WTC11 (cell line): ENCODE results near the gene PEBP1. TPM values are rescaled to one million over a fixed set of nuclear protein-coding genes. Genes with fewer than 3 reads are reported as not detected.
A peak's percentile ranks its signal among the peaks of the same experiment; 100 is the strongest.

Source experiments
- ATAC-seq: fragments of 200-7000 bp; cut with Tn5 transposase; 2 replicates; pipeline ENCODE4 v1.10.0; 2021; ENCODE audit warnings: mild to moderate bottlenecking, moderate library complexity
- Bru-seq: library from RNA; stranded (reverse); fragments of 400-500 nt; gene quantifications from one replicate; lab custom pipeline; 2021; lab: Mats Ljungman, UMichigan
- CTCF ChIA-PET: fragments of 300-600 bp; sonication (Branson Sonifier 250); formaldehyde crosslinking; loops from one replicate; lab custom pipeline; 2021; ENCODE audit warnings: antibody characterized with exemption; lab: Charles Lee
- POLR2A ChIA-PET: fragments of 350-600 bp; sonication (Branson Sonifier 250); formaldehyde crosslinking; loops from one replicate; lab custom pipeline; 2021; ENCODE audit warnings: antibody characterized with exemption; lab: Charles Lee
- DNase-seq: peaks from one replicate; pipeline ENCODE4 v3.0.0; 2021; ENCODE audit warnings: low spot score
- H3K27ac Mint-ChIP-seq: 2 replicates; pipeline ENCODE4 v1.8.0; 2021; ENCODE audit warnings: mixed read lengths
- H3K27me3 Mint-ChIP-seq: 2 replicates; pipeline ENCODE4 v1.8.0; 2021; ENCODE audit warnings: low read depth, mild to moderate bottlenecking, moderate library complexity, mixed read lengths
- H3K36me3 Mint-ChIP-seq: 2 replicates; pipeline ENCODE4 v1.8.0; 2021; ENCODE audit warnings: mixed read lengths
- H3K4me1 Mint-ChIP-seq: 2 replicates; pipeline ENCODE4 v1.8.0; 2022; ENCODE audit warnings: mixed read lengths
- H3K4me3 Mint-ChIP-seq: 2 replicates; pipeline ENCODE4 v1.8.0; 2021; ENCODE audit warnings: mild to moderate bottlenecking, moderate library complexity, mixed read lengths
- H3K9me3 Mint-ChIP-seq: 2 replicates; pipeline ENCODE4 v1.8.0; 2021; ENCODE audit warnings: mixed read lengths
- CBFB ChIP-seq: sonication (generic); formaldehyde crosslinking; IDR thresholded peaks from 2 replicates; pipeline ENCODE4 v1.8.1; 2022; ENCODE audit warnings: mild to moderate bottlenecking, low read depth, missing genetic modification reagents
- ELF4 ChIP-seq: sonication (generic); formaldehyde crosslinking; IDR thresholded peaks from 2 replicates; pipeline ENCODE4 v1.8.1; 2022; ENCODE audit warnings: low read depth, mild to moderate bottlenecking, moderate library complexity, missing genetic modification reagents
- EMX1 ChIP-seq: fragments of 250-450 bp; sonication (Bioruptor Pico); IDR thresholded peaks from 2 replicates; pipeline ENCODE4 v1.8.0; 2021; ENCODE audit warnings: mild to moderate bottlenecking
- FOXJ3 ChIP-seq: sonication (generic); formaldehyde crosslinking; IDR thresholded peaks from 2 replicates; pipeline ENCODE4 v1.9.0; 2021; ENCODE audit warnings: missing genetic modification reagents, mild to moderate bottlenecking, borderline replicate concordance
- FOXP1 ChIP-seq: sonication (generic); formaldehyde crosslinking; IDR thresholded peaks from 2 replicates; pipeline ENCODE4 v1.8.0; 2022; ENCODE audit warnings: missing genetic modification reagents, mild to moderate bottlenecking, moderate library complexity, borderline replicate concordance
- GABPB1 ChIP-seq: sonication (generic); formaldehyde crosslinking; IDR thresholded peaks from 2 replicates; pipeline ENCODE4 v1.8.1; 2023; ENCODE audit warnings: mild to moderate bottlenecking, missing genetic modification reagents
- GTF2I ChIP-seq: fragments of 250-450 bp; sonication (Bioruptor Pico); conservative IDR thresholded peaks from 2 replicates; pipeline ENCODE4 v1.4.0; 2021; ENCODE audit warnings: mild to moderate bottlenecking
- IRF2 ChIP-seq: sonication (generic); formaldehyde crosslinking; IDR thresholded peaks from 2 replicates; pipeline ENCODE4 v1.8.0; 2022; ENCODE audit warnings: low read depth, missing genetic modification reagents, borderline replicate concordance
- NR3C1 ChIP-seq: sonication (generic); formaldehyde crosslinking; conservative IDR thresholded peaks from 2 replicates; pipeline ENCODE4 v1.8.1; 2023; ENCODE audit warnings: low read depth, mild to moderate bottlenecking, missing genetic modification reagents
- RELA ChIP-seq: sonication (generic); formaldehyde crosslinking; IDR thresholded peaks from 2 replicates; pipeline ENCODE4 v1.8.1; 2022; ENCODE audit warnings: missing genetic modification reagents, mild to moderate bottlenecking, borderline replicate concordance
- RORB ChIP-seq: fragments of 250-450 bp; sonication (Bioruptor Pico); IDR thresholded peaks from 2 replicates; pipeline ENCODE4 v1.9.0; 2021; ENCODE audit warnings: mild to moderate bottlenecking
- SOX15 ChIP-seq: fragments of 250-450 bp; sonication (Bioruptor Pico); IDR thresholded peaks from 2 replicates; pipeline ENCODE4 v1.9.0; 2021; ENCODE audit warnings: mild to moderate bottlenecking
- TEAD4 ChIP-seq: sonication (generic); formaldehyde crosslinking; IDR thresholded peaks from 2 replicates; pipeline ENCODE4 v1.8.0; 2022; ENCODE audit warnings: mild to moderate bottlenecking, missing genetic modification reagents
- ZNF138 ChIP-seq: sonication (generic); formaldehyde crosslinking; conservative IDR thresholded peaks from 2 replicates; pipeline ENCODE4 v1.8.1; 2022; ENCODE audit warnings: mild to moderate bottlenecking, moderate library complexity, missing genetic modification reagents
- ZNF219 ChIP-seq: sonication (generic); formaldehyde crosslinking; IDR thresholded peaks from 2 replicates; pipeline ENCODE4 v1.8.0; 2023; ENCODE audit warnings: missing genetic modification reagents, mild to moderate bottlenecking, borderline replicate concordance
- ZNF263 ChIP-seq: sonication (generic); formaldehyde crosslinking; IDR thresholded peaks from 2 replicates; pipeline ENCODE4 v1.8.1; 2022; ENCODE audit warnings: low read depth, mild to moderate bottlenecking, moderate library complexity, missing genetic modification reagents
- ZNF317 ChIP-seq: sonication (generic); formaldehyde crosslinking; IDR thresholded peaks from 2 replicates; pipeline ENCODE4 v1.8.1; 2023; ENCODE audit warnings: low read depth, mild to moderate bottlenecking, moderate library complexity, missing genetic modification reagents, borderline replicate concordance
- ZNF423 ChIP-seq: fragments of 250-450 bp; sonication (Bioruptor Pico); IDR thresholded peaks from 2 replicates; pipeline ENCODE4 v2.1.2; 2022; ENCODE audit warnings: mild to moderate bottlenecking, moderate library complexity
- ZNF671 ChIP-seq: fragments of 250-450 bp; sonication (Bioruptor Pico); IDR thresholded peaks from 2 replicates; pipeline ENCODE4 v1.8.0; 2021; ENCODE audit warnings: mild to moderate bottlenecking
- long read RNA-seq, 3 experiments: library from RNA in 1 of 3; library from capped mRNA in 1 of 3; library from polyadenylated mRNA in 1 of 3; unstranded in 2 of 3; stranded (forward) in 1 of 3; transcript quantifications; one replicate each; pipeline ENCODE4 v2.0.0, GENCODE V29; 2021
- total RNA-seq: library from RNA; stranded (reverse); gene quantifications from 3 replicates; pipeline ENCODE4 v1.2.3, GENCODE V29; 2021
- TF ChIP-seq, protein P1 (sequence below): sonication (generic); formaldehyde crosslinking; conservative IDR thresholded peaks from 2 replicates; pipeline ENCODE4 v1.8.1; 2022; ENCODE audit warnings: mild to moderate bottlenecking, missing genetic modification reagents
- TF ChIP-seq, protein P2 (sequence below): sonication (generic); formaldehyde crosslinking; IDR thresholded peaks from 2 replicates; pipeline ENCODE4 v1.8.1; 2023; ENCODE audit warnings: mild to moderate bottlenecking, missing genetic modification reagents
- TF ChIP-seq, protein P3 (sequence below): sonication (generic); formaldehyde crosslinking; IDR thresholded peaks from 2 replicates; pipeline ENCODE4 v1.8.1; 2022; ENCODE audit warnings: mild to moderate bottlenecking, moderate library complexity, missing genetic modification reagents
- TF ChIP-seq, protein P4 (sequence below): sonication (generic); formaldehyde crosslinking; IDR thresholded peaks from 2 replicates; pipeline ENCODE4 v1.8.1; 2023; ENCODE audit warnings: mild to moderate bottlenecking, moderate library complexity, missing genetic modification reagents
- TF ChIP-seq, protein P5 (sequence below): sonication (generic); formaldehyde crosslinking; IDR thresholded peaks from 2 replicates; pipeline ENCODE4 v1.8.1; 2022; ENCODE audit warnings: low read depth, missing genetic modification reagents, borderline replicate concordance
- TF ChIP-seq, protein P6 (sequence below): sonication (generic); formaldehyde crosslinking; conservative IDR thresholded peaks from 2 replicates; pipeline ENCODE4 v1.8.1; 2023; ENCODE audit warnings: mild to moderate bottlenecking, low read depth, missing genetic modification reagents, moderate library complexity

PEBP1 gene
- total RNA-seq (347 to 366 TPM (median 363 TPM) in 3 replicates), Bru-seq, nascent RNA (percentile 93 among the genes with signal in this experiment)
- long read RNA-seq, experiment 1, transcript PEBP1-201 (4 exons, 1,697 nt) = major isoform, 1,945 of 1,990 reads
- long read RNA-seq, experiment 1, partial matches to known transcripts = 28 of 1,990 reads
- long read RNA-seq, experiment 1, other reads (novel, unspliced or antisense) = 17 of 1,990 reads
- long read RNA-seq, experiment 2, transcript PEBP1-201 (4 exons, 1,697 nt) = major isoform, 591 of 760 reads
- long read RNA-seq, experiment 2, partial matches to known transcripts = 26 of 760 reads
- long read RNA-seq, experiment 2, other reads (novel, unspliced or antisense) = 143 of 760 reads
- long read RNA-seq, experiment 3, transcript PEBP1-201 (4 exons, 1,697 nt) = major isoform, 2,443 of 2,510 reads
- long read RNA-seq, experiment 3, partial matches to known transcripts = 33 of 2,510 reads
- long read RNA-seq, experiment 3, other reads (novel, unspliced or antisense) = 34 of 2,510 reads

DNA sequence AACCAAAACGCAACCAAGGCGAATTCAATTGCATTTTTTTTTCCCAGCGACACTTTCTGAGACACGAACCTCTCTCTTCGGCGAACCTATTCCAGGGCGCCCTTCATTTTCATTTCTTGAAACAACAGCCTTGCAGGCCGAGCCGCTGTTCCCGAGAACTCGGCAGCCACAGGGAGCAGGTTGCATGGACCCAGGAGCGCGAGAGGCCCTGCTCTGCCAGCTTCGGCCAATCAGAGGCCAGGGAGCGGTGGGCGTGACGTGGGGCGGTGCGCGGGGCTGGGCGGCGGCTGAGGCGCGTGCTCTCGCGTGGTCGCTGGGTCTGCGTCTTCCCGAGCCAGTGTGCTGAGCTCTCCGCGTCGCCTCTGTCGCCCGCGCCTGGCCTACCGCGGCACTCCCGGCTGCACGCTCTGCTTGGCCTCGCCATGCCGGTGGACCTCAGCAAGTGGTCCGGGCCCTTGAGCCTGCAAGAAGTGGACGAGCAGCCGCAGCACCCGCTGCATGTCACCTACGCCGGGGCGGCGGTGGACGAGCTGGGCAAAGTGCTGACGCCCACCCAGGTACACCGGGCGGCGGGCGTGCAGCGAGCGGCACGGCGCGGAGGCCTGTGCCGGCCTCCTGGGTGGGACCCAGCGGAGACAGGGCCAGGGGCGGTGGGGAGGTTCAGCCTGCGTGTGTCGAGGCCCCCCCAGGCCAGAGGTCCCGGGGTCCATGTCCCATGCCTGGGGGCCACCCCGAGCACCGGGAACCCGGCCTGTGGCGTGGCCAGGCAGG lies at the start of gene PEBP1:
TSS of gene PEBP1 (plus strand) at position 337 of the 771 bp plus-strand sequence. CDS start at position 423, 86 bp downstream.
- H3K4me1 Mint-ChIP-seq = peaks cover 16% of the 10 kb centered on the region
- TF ChIP-seq ZNF263 (CRISPR knock-in tag) (no peak), ZNF317 (CRISPR knock-in tag) (no peak), GTF2I (no peak), SOX15 (CRISPR knock-in tag) (no peak), EMX1 (CRISPR knock-in tag) (no peak), ZNF671 (CRISPR knock-in tag) (no peak), RELA (peak; percentile 86), ZNF138 (CRISPR knock-in tag) (0 out of 2 replicates have a peak, but pooled peaks have one; percentile 90), FOXP1 (CRISPR knock-in tag) (peak; percentile 98), IRF2 (CRISPR knock-in tag) (no peak), FOXJ3 (CRISPR knock-in tag) (no peak), ZNF219 (CRISPR knock-in tag) (peak; percentile 76; the same call in 1 of the 2 replicates), NR3C1 (CRISPR knock-in tag) (no peak), RORB (CRISPR knock-in tag) (no peak), CBFB (CRISPR knock-in tag) (no peak; the same call in 1 of the 2 replicates), GABPB1 (peak; percentile 79), TEAD4 (CRISPR knock-in tag) (no peak), ZNF423 (no peak), ELF4 (CRISPR knock-in tag) (no peak)
- TF ChIP-seq, protein P1, sequence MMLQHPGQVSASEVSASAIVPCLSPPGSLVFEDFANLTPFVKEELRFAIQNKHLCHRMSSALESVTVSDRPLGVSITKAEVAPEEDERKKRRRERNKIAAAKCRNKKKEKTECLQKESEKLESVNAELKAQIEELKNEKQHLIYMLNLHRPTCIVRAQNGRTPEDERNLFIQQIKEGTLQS = no peak
- TF ChIP-seq, protein P2, sequence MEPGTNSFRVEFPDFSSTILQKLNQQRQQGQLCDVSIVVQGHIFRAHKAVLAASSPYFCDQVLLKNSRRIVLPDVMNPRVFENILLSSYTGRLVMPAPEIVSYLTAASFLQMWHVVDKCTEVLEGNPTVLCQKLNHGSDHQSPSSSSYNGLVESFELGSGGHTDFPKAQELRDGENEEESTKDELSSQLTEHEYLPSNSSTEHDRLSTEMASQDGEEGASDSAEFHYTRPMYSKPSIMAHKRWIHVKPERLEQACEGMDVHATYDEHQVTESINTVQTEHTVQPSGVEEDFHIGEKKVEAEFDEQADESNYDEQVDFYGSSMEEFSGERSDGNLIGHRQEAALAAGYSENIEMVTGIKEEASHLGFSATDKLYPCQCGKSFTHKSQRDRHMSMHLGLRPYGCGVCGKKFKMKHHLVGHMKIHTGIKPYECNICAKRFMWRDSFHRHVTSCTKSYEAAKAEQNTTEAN = peak; percentile 72; the same call in 1 of the 2 replicates
- TF ChIP-seq, protein P3, sequence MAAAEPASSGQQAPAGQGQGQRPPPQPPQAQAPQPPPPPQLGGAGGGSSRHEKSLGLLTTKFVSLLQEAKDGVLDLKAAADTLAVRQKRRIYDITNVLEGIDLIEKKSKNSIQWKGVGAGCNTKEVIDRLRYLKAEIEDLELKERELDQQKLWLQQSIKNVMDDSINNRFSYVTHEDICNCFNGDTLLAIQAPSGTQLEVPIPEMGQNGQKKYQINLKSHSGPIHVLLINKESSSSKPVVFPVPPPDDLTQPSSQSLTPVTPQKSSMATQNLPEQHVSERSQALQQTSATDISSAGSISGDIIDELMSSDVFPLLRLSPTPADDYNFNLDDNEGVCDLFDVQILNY (CRISPR knock-in tag) = peak; percentile 66; the same call in 1 of the 2 replicates
- TF ChIP-seq, protein P4, sequence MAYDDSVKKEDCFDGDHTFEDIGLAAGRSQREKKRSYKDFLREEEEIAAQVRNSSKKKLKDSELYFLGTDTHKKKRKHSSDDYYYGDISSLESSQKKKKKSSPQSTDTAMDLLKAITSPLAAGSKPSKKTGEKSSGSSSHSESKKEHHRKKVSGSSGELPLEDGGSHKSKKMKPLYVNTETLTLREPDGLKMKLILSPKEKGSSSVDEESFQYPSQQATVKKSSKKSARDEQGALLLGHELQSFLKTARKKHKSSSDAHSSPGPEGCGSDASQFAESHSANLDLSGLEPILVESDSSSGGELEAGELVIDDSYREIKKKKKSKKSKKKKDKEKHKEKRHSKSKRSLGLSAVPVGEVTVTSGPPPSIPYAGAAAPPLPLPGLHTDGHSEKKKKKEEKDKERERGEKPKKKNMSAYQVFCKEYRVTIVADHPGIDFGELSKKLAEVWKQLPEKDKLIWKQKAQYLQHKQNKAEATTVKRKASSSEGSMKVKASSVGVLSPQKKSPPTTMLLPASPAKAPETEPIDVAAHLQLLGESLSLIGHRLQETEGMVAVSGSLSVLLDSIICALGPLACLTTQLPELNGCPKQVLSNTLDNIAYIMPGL (CRISPR knock-in tag) = peak; percentile 98
- TF ChIP-seq, protein P5, sequence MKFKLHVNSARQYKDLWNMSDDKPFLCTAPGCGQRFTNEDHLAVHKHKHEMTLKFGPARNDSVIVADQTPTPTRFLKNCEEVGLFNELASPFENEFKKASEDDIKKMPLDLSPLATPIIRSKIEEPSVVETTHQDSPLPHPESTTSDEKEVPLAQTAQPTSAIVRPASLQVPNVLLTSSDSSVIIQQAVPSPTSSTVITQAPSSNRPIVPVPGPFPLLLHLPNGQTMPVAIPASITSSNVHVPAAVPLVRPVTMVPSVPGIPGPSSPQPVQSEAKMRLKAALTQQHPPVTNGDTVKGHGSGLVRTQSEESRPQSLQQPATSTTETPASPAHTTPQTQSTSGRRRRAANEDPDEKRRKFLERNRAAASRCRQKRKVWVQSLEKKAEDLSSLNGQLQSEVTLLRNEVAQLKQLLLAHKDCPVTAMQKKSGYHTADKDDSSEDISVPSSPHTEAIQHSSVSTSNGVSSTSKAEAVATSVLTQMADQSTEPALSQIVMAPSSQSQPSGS = no peak
- TF ChIP-seq, protein P6, sequence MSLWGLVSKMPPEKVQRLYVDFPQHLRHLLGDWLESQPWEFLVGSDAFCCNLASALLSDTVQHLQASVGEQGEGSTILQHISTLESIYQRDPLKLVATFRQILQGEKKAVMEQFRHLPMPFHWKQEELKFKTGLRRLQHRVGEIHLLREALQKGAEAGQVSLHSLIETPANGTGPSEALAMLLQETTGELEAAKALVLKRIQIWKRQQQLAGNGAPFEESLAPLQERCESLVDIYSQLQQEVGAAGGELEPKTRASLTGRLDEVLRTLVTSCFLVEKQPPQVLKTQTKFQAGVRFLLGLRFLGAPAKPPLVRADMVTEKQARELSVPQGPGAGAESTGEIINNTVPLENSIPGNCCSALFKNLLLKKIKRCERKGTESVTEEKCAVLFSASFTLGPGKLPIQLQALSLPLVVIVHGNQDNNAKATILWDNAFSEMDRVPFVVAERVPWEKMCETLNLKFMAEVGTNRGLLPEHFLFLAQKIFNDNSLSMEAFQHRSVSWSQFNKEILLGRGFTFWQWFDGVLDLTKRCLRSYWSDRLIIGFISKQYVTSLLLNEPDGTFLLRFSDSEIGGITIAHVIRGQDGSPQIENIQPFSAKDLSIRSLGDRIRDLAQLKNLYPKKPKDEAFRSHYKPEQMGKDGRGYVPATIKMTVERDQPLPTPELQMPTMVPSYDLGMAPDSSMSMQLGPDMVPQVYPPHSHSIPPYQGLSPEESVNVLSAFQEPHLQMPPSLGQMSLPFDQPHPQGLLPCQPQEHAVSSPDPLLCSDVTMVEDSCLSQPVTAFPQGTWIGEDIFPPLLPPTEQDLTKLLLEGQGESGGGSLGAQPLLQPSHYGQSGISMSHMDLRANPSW (CRISPR knock-in tag) = 0 out of 2 replicates have a peak, but pooled peaks have one; percentile 34

More for the DNA sequence above, at the start of gene PEBP1:
- H3K9me3 Mint-ChIP-seq = no peaks in the 10 kb centered on the region
- POLR2A ChIA-PET = interaction anchor here (0.6 to 2.4 kb wide), 7 partner anchors 15 to 1046 kb away, joined by 3 to 12 read pairs (median 4); partner anchors contain the start of genes SUDS3 and VSIG10
- H3K27me3 Mint-ChIP-seq = no peaks in the 10 kb centered on the region
- peak within 1 kb of the TSS; percentile 97 for H3K27ac Mint-ChIP-seq
- CTCF ChIA-PET = interaction anchor here (1.0 to 3.2 kb wide), 8 partner anchors 15 to 286 kb away, joined by 3 to 35 read pairs (median 6); partner anchors contain the start of gene SUDS3
- DNase-seq = peak; percentile 87
- peak; percentile 95 for ATAC-seq
- H3K4me3 Mint-ChIP-seq = peak within 1 kb of the TSS; percentile 89
- peaks cover 29% of the 10 kb centered on the region for H3K36me3 Mint-ChIP-seq
